Activated CD8-positive, alpha-beta memory T cell treated with anti-CD3 and anti-CD28 coated beads for 36 hours (primary cell): ENCODE results near the gene RPP14. TPM values are rescaled to one million over a fixed set of nuclear protein-coding genes. Genes with fewer than 3 reads are reported as not detected.

Experiments
- CTCF ChIA-PET: fragments of 350-600 bp; sonication (Branson Sonifier 250); formaldehyde crosslinking; loops from one replicate; lab custom pipeline; 2021; ENCODE audit warnings: antibody characterized with exemption; lab: Charles Lee
- POLR2A ChIA-PET: fragments of 350-600 bp; sonication (Branson Sonifier 250); formaldehyde crosslinking; loops from one replicate; lab custom pipeline; 2021; ENCODE audit warnings: antibody characterized with exemption; lab: Charles Lee
- total RNA-seq, 2 experiments: library from RNA; stranded (reverse); gene quantifications; one replicate each; pipeline ENCODE4 v1.2.3, GENCODE V29; 2021

RPP14 gene
- total RNA-seq, 2 experiments from 2014 or later: 24.9 to 26.7 TPM

DNA sequence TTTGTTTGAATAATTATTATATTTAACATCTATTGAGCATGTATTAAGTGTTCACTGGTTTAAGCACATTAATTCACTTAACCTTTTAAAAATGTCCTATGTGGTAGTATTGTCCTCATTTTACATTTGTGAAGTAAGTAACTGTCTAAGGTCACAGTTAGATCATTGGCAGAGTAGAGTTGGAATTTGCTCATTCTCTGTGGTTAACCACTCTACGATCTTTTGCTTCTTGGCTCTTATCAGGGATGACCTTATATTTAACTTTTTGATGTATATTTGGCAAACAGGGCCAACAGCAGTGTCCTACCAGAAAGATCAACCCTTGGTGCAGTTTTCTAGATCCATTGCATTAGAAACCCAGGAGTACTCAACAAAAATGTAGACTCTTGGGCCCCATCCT is 60.7 kb downstream of the RPP14 start:
- ChIA-PET POLR2A (no interaction called here), CTCF (no interaction called here)

DNA sequence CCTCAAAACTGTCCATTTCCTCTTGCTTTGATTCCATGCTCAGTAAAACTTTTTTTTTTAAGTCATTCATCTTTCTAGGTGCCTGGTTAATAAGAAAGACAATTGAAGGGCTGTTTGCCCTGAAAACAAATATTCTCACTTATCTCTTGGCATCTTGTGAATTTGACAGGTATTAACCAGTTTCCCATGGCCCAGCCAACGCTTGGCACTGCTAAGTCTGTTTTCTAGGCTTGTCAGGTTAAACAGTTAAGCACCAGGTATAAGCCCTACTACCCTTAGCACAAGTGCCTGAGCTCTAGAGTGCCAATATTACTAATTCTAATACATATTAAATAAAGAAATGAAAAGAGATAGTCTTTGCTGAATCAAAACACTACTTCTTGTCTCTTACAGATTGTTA is 63.0 kb downstream of the RPP14 start:
- CTCF ChIA-PET: interaction anchor here (0.7 to 1.5 kb wide), 3 partner anchors 18 to 181 kb away, joined by 3 to 6 read pairs (median 3); no protein-coding TSS in a partner anchor
- POLR2A ChIA-PET: no interaction called here

Other genes with a start within 250 kb of the RPP14 start
- gene DNASE1L3, start 95.3 kb upstream of the RPP14 start, total RNA-seq: not detected
- 1 to 10 TPM; 7.6 to 8.6 TPM for gene ABHD6, start 68.5 kb upstream of the RPP14 start, total RNA-seq
- 10 to 100 TPM; 11.5 to 12.3 TPM for gene HTD2, start 275 bp downstream of the RPP14 start, total RNA-seq
- 10 to 100 TPM; 31.7 to 32.0 TPM for gene PXK, start 26.6 kb downstream of the RPP14 start, total RNA-seq
- 10 to 100 TPM; 58.8 to 62.1 TPM for gene PDHB, start 127.6 kb downstream of the RPP14 start, total RNA-seq
- 1 to 10 TPM; 6.4 to 6.6 TPM for gene KCTD6, start 185.9 kb downstream of the RPP14 start, total RNA-seq
- not detected for gene ACOX2, start 230.9 kb downstream of the RPP14 start, total RNA-seq